Measurements from ENCODE around the gene PRR4. TPM values are rescaled to one million over a fixed set of nuclear protein-coding genes. Genes with fewer than 3 reads are reported as not detected.
A peak's percentile ranks its signal among the peaks of the same experiment; 100 is the strongest.

Gene PRR4
- 1 to 10 TPM in 4 of 6 donors, under 1 TPM in 1, not detected in 1; 0.36 to 4.9 (median 1.5) TPM for polyA plus RNA-seq (ENCODE audit: low read depth in 6 of 6)

DNA sequence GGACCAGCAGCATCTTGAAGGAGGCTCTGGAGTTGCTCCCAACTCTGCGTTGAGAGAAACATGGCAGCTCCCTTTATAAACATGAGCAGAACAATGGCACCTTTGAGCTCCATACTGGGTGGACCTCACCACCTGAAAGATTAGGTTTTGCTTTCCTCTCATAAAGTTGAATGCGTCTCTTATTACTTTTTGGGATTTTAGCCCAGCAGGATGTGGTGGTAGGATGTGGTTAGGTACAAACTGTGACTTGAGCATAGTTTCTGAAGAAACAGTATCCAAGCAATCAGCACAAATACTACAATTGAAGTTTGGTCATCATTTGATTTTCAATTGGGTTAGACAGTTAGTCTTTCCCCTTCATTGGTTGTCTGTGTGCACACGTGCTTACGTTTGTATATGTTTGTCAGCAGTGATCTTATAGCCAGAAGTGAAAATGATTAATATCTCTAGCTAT lies at the start of gene PRR4:
PRR4 (minus strand) TSS at position 51 of the 454 bp plus-strand sequence; CDS start at position 13, 38 bp downstream.
- ATAC-seq (ENCODE audit: low read depth in 2 of 2) (no peak), DNase-seq (no peak)
- no peak within 1 kb of the TSS for H3K27ac Mint-ChIP-seq

DNA sequence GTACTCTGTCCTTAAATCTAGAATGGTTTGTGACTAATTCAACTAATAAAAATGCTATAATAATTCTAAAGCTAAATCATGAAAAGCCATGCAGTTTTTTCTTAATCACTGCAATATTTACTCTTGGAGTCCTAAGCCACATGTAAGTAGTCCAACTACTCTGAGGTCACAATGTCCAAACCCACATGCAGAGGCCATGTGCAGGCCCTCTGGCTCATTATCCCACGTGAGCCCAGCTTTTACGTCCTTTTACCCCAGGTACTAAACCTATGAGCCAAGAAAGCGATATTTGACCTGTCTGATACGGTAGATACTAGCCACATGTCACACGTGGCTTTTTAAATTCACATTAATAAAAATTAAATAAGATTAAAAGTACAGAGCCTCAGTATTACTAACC lies 47.6 kb upstream of the PRR4 start:
- Mint-ChIP-seq H3K4me1 (peaks cover 0 to 5% (median 5%) of the 10 kb centered on the region in 3 donors), H3K4me3 (no peak overlapping the region), H3K27ac (no peak overlapping the region), H3K9me3 (peaks cover 0 to 6% (median 3%) of the 10 kb centered on the region in 7 donors), H3K36me3 (peaks cover 12 to 20% of the 10 kb centered on the region in 2 donors), H3K27me3 (no peaks in the 10 kb centered on the region)
- DNase-seq (no peak), ATAC-seq (ENCODE audit: low read depth in 2 of 2) (no peak)

More for the DNA sequence above, at the start of gene PRR4:
- peaks cover 0 to 3% (median 0%) of the 10 kb centered on the region in 7 donors for H3K9me3 Mint-ChIP-seq
- no peak within 1 kb of the TSS for H3K4me3 Mint-ChIP-seq
- H3K27me3 Mint-ChIP-seq, result no peaks in the 10 kb centered on the region
- H3K36me3 Mint-ChIP-seq, result peaks cover 27 to 37% of the 10 kb centered on the region in 2 donors
- peaks cover 0 to 2% (median 0%) of the 10 kb centered on the region in 3 donors for H3K4me1 Mint-ChIP-seq

- H3K27me3 Mint-ChIP-seq, result no peaks in the 10 kb centered on the region
- H3K27ac Mint-ChIP-seq, result no peak overlapping the region
- peaks cover 0 to 7% of the 10 kb centered on the region in 2 donors for H3K36me3 Mint-ChIP-seq
- no peak overlapping the region for H3K4me3 Mint-ChIP-seq
- peaks cover 0 to 2% (median 2%) of the 10 kb centered on the region in 3 donors for H3K4me1 Mint-ChIP-seq
- H3K9me3 Mint-ChIP-seq, result peaks cover 0 to 4% (median 0%) of the 10 kb centered on the region in 7 donors
- DNase-seq (no peak), ATAC-seq (ENCODE audit: low read depth in 2 of 2) (no peak)
Measured at GRCh38 chr12:10891937-10892336, 42.7 kb upstream of the PRR4 start.

DNA sequence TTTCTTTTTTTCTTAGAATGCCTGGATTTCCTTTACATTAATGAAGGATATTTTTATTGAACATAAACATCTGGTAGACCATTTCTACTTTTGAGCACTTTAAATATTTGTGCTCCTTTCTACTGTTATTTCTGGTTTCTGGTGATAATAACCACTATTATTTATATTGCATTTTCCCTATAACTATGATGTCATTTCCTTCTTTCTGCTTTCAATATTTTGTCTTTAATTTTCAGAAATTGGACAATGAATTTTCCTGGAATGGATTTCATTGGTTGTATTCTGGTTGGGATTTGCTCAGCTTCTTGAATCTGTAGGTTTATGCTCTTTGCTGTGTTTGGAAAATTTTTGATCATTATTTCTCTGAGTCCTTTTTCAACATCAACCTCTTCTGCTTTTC lies 40.0 kb upstream of the PRR4 start:
- Mint-ChIP-seq H3K4me1 (peaks cover 0 to 5% (median 2%) of the 10 kb centered on the region in 3 donors), H3K36me3 (peaks cover 0 to 7% of the 10 kb centered on the region in 2 donors), H3K9me3 (peaks cover 0 to 4% (median 0%) of the 10 kb centered on the region in 7 donors), H3K27ac (no peak overlapping the region), H3K4me3 (no peak overlapping the region), H3K27me3 (no peaks in the 10 kb centered on the region)
- DNase-seq (no peak), ATAC-seq (ENCODE audit: low read depth in 2 of 2) (no peak)

DNA sequence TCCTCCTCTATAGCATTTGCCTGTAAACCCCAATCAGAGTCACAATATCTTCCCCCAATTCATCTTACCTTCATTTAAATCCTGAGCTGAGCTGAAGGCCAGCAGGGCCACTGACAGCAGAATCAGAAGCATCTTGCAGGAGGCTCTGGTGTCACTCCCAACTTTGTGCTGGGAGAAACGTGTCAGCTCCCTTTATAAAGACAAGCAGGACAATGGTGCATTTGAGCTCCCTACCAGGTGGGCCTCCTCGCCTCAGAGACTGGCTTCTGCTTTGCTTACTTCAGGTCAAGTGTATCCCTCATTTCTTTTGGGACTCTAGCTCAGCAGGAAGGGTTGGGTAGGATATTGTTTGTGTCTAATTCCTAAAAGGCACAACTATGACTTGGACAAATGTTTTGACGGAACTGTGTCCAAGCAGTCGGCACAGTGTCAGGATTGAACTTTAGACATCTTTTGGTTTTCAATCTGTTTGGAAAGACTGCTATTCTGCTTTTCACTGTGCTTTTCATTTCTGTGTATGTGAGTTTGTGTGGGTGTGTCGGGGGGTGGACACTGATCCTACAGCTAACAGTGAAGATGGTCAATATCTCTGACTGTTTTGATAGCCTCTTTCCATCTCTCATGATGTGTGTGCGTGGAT lies 34.9 kb upstream of the PRR4 start, which contains the start of gene PRH1:
PRH1 (minus strand) TSS at position 170 of the 640 bp plus-strand sequence; CDS start at position 132, 38 bp downstream.
- Mint-ChIP-seq H3K9me3 (no peaks in the 10 kb centered on the region), H3K4me3 (no peak within 1 kb of the TSS), H3K27ac (peak within 1 kb of the TSS in 1 of 6 donors; percentile 71), H3K4me1 (peaks cover 0 to 5% (median 0%) of the 10 kb centered on the region in 3 donors), H3K36me3 (peaks cover under 1 to 9% of the 10 kb centered on the region in 2 donors), H3K27me3 (no peaks in the 10 kb centered on the region)
- ATAC-seq (ENCODE audit: low read depth in 2 of 2) (no peak), DNase-seq (no peak)

DNA sequence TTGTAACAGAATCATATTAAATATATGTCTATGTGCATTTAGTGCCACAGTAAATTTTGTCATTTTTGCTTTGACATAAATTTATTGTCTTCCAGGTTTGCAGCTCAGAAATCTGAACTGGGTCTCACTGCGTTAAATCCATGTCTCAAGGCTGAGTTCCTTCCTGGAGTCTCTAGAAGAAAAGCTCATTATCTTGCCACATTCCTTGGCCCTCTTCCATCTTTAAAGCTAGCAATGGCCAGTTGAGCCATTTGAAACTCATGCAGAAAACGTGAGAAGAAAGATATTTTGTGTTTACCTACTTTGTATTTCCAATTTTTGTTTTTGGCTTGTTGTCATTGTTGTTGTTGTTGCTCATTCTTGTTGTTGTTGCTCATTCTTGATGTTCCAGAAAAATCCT lies 24.1 kb upstream of the PRR4 start:
- no peak overlapping the region for H3K27ac Mint-ChIP-seq
- H3K4me3 Mint-ChIP-seq, result no peak overlapping the region
- peaks cover 0 to 11% (median 8%) of the 10 kb centered on the region in 7 donors for H3K9me3 Mint-ChIP-seq
- peaks cover 37 to 38% of the 10 kb centered on the region in 2 donors for H3K36me3 Mint-ChIP-seq
- no peak for DNase-seq
- H3K4me1 Mint-ChIP-seq, result peaks cover 0 to 5% (median 0%) of the 10 kb centered on the region in 3 donors
- ATAC-seq (ENCODE audit: low read depth in 2 of 2), result no peak
- H3K27me3 Mint-ChIP-seq, result no peaks in the 10 kb centered on the region

GRCh38 chr12:10867381-10867780 lies 18.1 kb upstream of the PRR4 start:
- Mint-ChIP-seq H3K27ac (no peak overlapping the region), H3K4me1 (peaks cover 0 to 5% (median 0%) of the 10 kb centered on the region in 3 donors), H3K9me3 (peaks cover 0 to 22% (median 14%) of the 10 kb centered on the region in 7 donors), H3K4me3 (no peak overlapping the region), H3K27me3 (no peaks in the 10 kb centered on the region), H3K36me3 (peaks cover 24 to 26% of the 10 kb centered on the region in 2 donors)
- no peak for DNase-seq
- no peak for ATAC-seq (ENCODE audit: low read depth in 2 of 2)

- H3K9me3 Mint-ChIP-seq, result peaks cover 4 to 54% (median 32%) of the 10 kb centered on the region in 7 donors
Measured at GRCh38 chr12:10863512-10864218, 14.4 kb upstream of the PRR4 start.

DNA sequence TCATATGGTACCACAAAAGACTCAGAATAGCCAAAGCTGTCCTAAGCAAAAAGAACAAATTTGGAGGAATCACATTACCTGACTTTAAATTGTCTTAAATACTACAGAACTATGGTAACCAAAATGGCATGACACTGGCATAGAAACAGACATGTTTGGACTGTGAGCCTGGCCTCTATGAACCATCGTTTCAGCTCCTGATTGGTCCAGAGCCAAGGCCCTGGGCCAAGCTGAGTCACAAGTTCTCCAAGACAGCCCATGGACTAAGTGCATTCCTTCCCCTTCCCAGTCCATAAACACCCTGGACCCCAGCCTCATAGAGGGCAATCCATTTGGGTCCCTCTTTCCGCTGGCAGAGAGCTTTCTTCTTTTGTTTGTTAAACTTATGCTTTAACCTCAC lies 12.1 kb upstream of the PRR4 start:
- Mint-ChIP-seq H3K27me3 (no peaks in the 10 kb centered on the region), H3K36me3 (peaks cover 57 to 69% of the 10 kb centered on the region in 2 donors), H3K9me3 (peaks cover 4 to 77% (median 51%) of the 10 kb centered on the region in 7 donors), H3K4me3 (no peak overlapping the region), H3K27ac (no peak overlapping the region), H3K4me1 (no peaks in the 10 kb centered on the region)
- DNase-seq, result no peak
- ATAC-seq (ENCODE audit: low read depth in 2 of 2), result no peak

More at GRCh38 chr12:10863512-10864218, 14.4 kb upstream of the PRR4 start:
- H3K36me3 Mint-ChIP-seq, result peaks cover 34 to 50% of the 10 kb centered on the region in 2 donors
- H3K4me1 Mint-ChIP-seq, result no peaks in the 10 kb centered on the region
- no peaks in the 10 kb centered on the region for H3K27me3 Mint-ChIP-seq
- H3K27ac Mint-ChIP-seq, result no peak overlapping the region
- ATAC-seq (ENCODE audit: low read depth in 2 of 2), result no peak
- no peak overlapping the region for H3K4me3 Mint-ChIP-seq
- no peak for DNase-seq

GRCh38 chr12:10855807-10856206 lies 6.5 kb upstream of the PRR4 start:
- H3K4me1 Mint-ChIP-seq, result peaks cover 0 to 4% (median 0%) of the 10 kb centered on the region in 3 donors

GRCh38 chr12:10853776-10854175 lies 4.5 kb upstream of the PRR4 start:
- Mint-ChIP-seq H3K27ac (no peak overlapping the region), H3K4me1 (peaks cover 0 to 4% (median 0%) of the 10 kb centered on the region in 3 donors), H3K27me3 (no peaks in the 10 kb centered on the region)

More at GRCh38 chr12:10855807-10856206, 6.5 kb upstream of the PRR4 start:
- Mint-ChIP-seq H3K9me3 (peaks cover 7 to 50% (median 35%) of the 10 kb centered on the region in 7 donors), H3K27ac (no peak overlapping the region), H3K4me3 (no peak overlapping the region), H3K36me3 (peaks cover 50 to 65% of the 10 kb centered on the region in 2 donors), H3K27me3 (no peaks in the 10 kb centered on the region)
- DNase-seq, result no peak
- no peak for ATAC-seq (ENCODE audit: low read depth in 2 of 2)

GRCh38 chr12:10851243-10851858 lies 2.1 kb upstream of the PRR4 start:
- no peak for DNase-seq
- Mint-ChIP-seq H3K4me1 (peaks cover 0 to 4% (median 0%) of the 10 kb centered on the region in 3 donors), H3K36me3 (peaks cover 27 to 42% of the 10 kb centered on the region in 2 donors), H3K4me3 (no peak overlapping the region), H3K9me3 (peaks cover under 1 to 10% (median 5%) of the 10 kb centered on the region in 7 donors), H3K27ac (peak overlapping the region in 1 of 6 donors; percentile 1), H3K27me3 (no peaks in the 10 kb centered on the region)
- no peak for ATAC-seq (ENCODE audit: low read depth in 2 of 2)

More at GRCh38 chr12:10853776-10854175, 4.5 kb upstream of the PRR4 start:
- no peak for DNase-seq
- Mint-ChIP-seq H3K9me3 (peaks cover 3 to 34% (median 30%) of the 10 kb centered on the region in 7 donors), H3K36me3 (peaks cover 41 to 49% of the 10 kb centered on the region in 2 donors), H3K4me3 (no peak overlapping the region)
- ATAC-seq (ENCODE audit: low read depth in 2 of 2), result no peak

- Mint-ChIP-seq H3K4me3 (no peak overlapping the region), H3K9me3 (peaks cover 0 to 3% (median 0%) of the 10 kb centered on the region in 7 donors), H3K4me1 (no peaks in the 10 kb centered on the region), H3K27me3 (no peaks in the 10 kb centered on the region), H3K36me3 (peaks cover 27 to 37% of the 10 kb centered on the region in 2 donors), H3K27ac (no peak overlapping the region)
- ATAC-seq (ENCODE audit: low read depth in 2 of 2) (no peak), DNase-seq (no peak)
Measured at GRCh38 chr12:10847744-10848143, 1.5 kb downstream of the PRR4 start.
